Ishikawa (cell line): ENCODE results near the gene CD1E.

ENCODE experiments used
- CEBPB ChIP-seq: IDR thresholded peaks from 2 replicates; pipeline ENCODE4 v1.6.1; 2012
- CREB1 ChIP-seq: IDR thresholded peaks from 2 replicates; pipeline ENCODE4 v1.6.1; 2012; ENCODE audit warnings: low read depth
- EGR1 ChIP-seq: IDR thresholded peaks from 2 replicates; pipeline ENCODE4 v1.6.1; 2012
- EP300 ChIP-seq: IDR thresholded peaks from 2 replicates; pipeline ENCODE4 v1.6.1; 2012; ENCODE audit warnings: borderline replicate concordance
- FOXM1 ChIP-seq: IDR thresholded peaks from 2 replicates; pipeline ENCODE4 v1.6.1; 2012; ENCODE audit warnings: low read depth, borderline replicate concordance
- NFIC ChIP-seq: IDR thresholded peaks from 2 replicates; pipeline ENCODE4 v1.6.1; 2012
- RAD21 ChIP-seq: IDR thresholded peaks from 2 replicates; pipeline ENCODE4 v1.6.1; 2012; ENCODE audit warnings: low read depth
- TAF1 ChIP-seq: IDR thresholded peaks from 2 replicates; pipeline ENCODE4 v1.6.1; 2012; ENCODE audit warnings: low read depth, mild to moderate bottlenecking
- TCF12 ChIP-seq: IDR thresholded peaks from 2 replicates; pipeline ENCODE4 v1.6.1; 2012; ENCODE audit warnings: low read depth
- TEAD4 ChIP-seq: IDR thresholded peaks from 2 replicates; pipeline ENCODE4 v1.6.1; 2012
- YY1 ChIP-seq: IDR thresholded peaks from 2 replicates; pipeline ENCODE4 v1.6.1; 2012; ENCODE audit warnings: low read depth
- ZBTB7A ChIP-seq: IDR thresholded peaks from 2 replicates; pipeline ENCODE4 v1.6.1; 2012; ENCODE audit warnings: low read depth
- TF ChIP-seq, protein P1 (sequence below): IDR thresholded peaks from 2 replicates; pipeline ENCODE4 v1.6.1; 2012; ENCODE audit warnings: low read depth, mild to moderate bottlenecking
- TF ChIP-seq, protein P2 (sequence below): IDR thresholded peaks from 2 replicates; pipeline ENCODE4 v1.6.1; 2012
- TF ChIP-seq, protein P3 (sequence below): IDR thresholded peaks from 2 replicates; pipeline ENCODE4 v1.6.1; 2012

Gene CD1E

DNA sequence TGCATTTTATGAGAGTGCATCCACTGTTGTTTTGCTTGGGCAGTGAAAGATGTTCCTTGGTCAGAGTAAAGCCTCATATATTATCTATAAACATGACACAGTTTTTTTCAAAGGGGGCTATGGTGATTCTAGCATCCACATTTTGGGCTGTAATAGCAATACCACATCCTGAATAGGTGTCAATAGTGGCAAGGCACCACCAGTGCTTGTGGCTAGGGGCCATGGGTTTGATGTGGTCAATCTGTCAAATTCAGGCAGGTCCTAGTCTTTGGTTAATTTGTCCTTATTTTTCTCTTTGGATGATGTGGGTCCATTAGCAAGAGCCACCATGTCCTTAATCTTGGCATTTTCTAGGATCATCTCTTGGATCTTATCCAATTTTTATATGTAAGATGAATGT, 13.1 kb downstream of the CD1E start:
- TF ChIP-seq, protein P1, sequence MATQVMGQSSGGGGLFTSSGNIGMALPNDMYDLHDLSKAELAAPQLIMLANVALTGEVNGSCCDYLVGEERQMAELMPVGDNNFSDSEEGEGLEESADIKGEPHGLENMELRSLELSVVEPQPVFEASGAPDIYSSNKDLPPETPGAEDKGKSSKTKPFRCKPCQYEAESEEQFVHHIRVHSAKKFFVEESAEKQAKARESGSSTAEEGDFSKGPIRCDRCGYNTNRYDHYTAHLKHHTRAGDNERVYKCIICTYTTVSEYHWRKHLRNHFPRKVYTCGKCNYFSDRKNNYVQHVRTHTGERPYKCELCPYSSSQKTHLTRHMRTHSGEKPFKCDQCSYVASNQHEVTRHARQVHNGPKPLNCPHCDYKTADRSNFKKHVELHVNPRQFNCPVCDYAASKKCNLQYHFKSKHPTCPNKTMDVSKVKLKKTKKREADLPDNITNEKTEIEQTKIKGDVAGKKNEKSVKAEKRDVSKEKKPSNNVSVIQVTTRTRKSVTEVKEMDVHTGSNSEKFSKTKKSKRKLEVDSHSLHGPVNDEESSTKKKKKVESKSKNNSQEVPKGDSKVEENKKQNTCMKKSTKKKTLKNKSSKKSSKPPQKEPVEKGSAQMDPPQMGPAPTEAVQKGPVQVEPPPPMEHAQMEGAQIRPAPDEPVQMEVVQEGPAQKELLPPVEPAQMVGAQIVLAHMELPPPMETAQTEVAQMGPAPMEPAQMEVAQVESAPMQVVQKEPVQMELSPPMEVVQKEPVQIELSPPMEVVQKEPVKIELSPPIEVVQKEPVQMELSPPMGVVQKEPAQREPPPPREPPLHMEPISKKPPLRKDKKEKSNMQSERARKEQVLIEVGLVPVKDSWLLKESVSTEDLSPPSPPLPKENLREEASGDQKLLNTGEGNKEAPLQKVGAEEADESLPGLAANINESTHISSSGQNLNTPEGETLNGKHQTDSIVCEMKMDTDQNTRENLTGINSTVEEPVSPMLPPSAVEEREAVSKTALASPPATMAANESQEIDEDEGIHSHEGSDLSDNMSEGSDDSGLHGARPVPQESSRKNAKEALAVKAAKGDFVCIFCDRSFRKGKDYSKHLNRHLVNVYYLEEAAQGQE, result no peak
- TF ChIP-seq FOXM1 (no peak), TCF12 (no peak), YY1 (no peak), ZBTB7A (no peak), CEBPB (no peak), RAD21 (no peak), EGR1 (no peak), NFIC (no peak), TAF1 (no peak)
- TF ChIP-seq, protein P2, sequence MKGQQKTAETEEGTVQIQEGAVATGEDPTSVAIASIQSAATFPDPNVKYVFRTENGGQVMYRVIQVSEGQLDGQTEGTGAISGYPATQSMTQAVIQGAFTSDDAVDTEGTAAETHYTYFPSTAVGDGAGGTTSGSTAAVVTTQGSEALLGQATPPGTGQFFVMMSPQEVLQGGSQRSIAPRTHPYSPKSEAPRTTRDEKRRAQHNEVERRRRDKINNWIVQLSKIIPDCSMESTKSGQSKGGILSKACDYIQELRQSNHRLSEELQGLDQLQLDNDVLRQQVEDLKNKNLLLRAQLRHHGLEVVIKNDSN, result no peak

DNA sequence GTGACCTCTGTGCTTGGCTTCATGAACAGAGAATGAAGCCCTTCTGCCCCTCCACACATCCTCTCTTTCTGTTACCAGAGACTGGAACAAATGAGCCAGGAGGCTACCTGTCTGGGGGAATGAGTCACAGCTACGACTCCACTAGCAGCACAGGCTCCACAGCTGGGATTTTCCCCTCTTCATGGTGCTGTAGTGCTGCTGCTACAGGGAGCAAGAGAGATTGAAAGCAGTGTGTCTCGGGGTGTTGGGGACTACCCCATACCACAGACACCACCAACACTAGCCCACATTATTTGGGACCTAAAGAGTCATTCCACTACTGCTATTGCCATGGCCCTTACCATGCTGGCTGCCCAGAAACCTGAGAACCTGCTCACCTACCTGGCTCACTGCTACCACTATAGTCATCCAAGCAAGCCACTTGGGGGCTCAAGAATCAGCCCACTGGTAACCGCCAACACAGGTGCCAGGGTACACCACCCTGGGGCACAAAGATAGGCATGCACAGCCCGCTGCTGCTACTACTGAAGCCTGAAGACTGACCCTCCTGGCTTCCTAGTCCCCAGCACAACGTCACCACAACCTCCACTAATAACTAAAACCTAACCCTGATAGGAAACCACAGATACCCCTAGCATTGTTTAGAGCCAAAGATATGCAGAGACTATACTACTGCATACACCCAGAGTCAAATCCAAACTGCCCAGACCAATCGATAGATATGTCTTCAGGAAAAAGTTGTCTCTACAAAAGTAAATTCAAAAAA, 17.7 kb downstream of the CD1E start:
- TF ChIP-seq CEBPB (no peak), YY1 (no peak), CREB1 (no peak), TCF12 (no peak), TEAD4 (no peak), ZBTB7A (no peak), EGR1 (no peak), NFIC (no peak), EP300 (no peak), RAD21 (no peak), TAF1 (no peak), FOXM1 (no peak)
- TF ChIP-seq, protein P2, result no peak
- TF ChIP-seq, protein P1, result no peak
- TF ChIP-seq, protein P3, sequence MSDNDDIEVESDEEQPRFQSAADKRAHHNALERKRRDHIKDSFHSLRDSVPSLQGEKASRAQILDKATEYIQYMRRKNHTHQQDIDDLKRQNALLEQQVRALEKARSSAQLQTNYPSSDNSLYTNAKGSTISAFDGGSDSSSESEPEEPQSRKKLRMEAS, result no peak

DNA sequence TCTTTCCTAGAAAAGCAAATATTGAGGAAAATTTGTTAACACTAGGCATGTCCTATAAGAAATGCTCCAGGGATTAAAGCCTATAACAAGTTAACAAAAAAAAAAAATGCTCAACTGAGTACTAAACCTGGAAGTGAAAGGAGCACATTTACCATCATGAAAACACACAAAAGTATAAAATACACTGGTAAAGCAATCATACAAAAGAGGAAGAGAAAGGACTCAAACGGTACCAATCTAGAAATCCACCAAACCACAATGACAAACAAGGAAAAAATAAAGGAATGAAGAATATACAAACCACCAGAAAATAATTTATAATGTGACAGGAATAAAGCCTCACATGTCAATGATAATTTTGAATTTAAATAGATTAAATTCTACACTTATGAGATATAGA, 21.2 kb downstream of the CD1E start:
- no peak for TF ChIP-seq ZBTB7A
- TF ChIP-seq, protein P1, result no peak
- no peak for TF ChIP-seq TEAD4
- no peak for TF ChIP-seq TAF1
- TF ChIP-seq, protein P3, result no peak
- no peak for TF ChIP-seq RAD21
- TF ChIP-seq NFIC, result no peak
- no peak for TF ChIP-seq FOXM1
- TF ChIP-seq CEBPB, result no peak
- no peak for TF ChIP-seq YY1
- no peak for TF ChIP-seq EGR1
- TF ChIP-seq, protein P2, result no peak
- no peak for TF ChIP-seq EP300
- no peak for TF ChIP-seq CREB1
- no peak for TF ChIP-seq TCF12
